Naive thymus-derived CD8-positive, alpha-beta T cell (primary cell): ENCODE results near the gene ZNF385C. TPM values are rescaled to one million over a fixed set of nuclear protein-coding genes. Genes with fewer than 3 reads are reported as not detected.
A peak's percentile ranks its signal among the peaks of the same experiment; 100 is the strongest.

ENCODE experiments used
- ATAC-seq, 2 donors: fragments of 150-1000 bp; cut with Tn5 transposase in 1 of 2; sonication (Bioruptor Pico), chemical (Tn5 transposase) in 1 of 2; 1 replicate in 1 of 2; 2 replicates in 1 of 2; pipeline ENCODE4 v1.10.0; 2021; ENCODE audit warnings: mild to moderate bottlenecking in 2 of 2, moderate library complexity in 2 of 2
- POLR2A ChIA-PET: fragments of 350-600 bp; sonication (Branson Sonifier 250); formaldehyde crosslinking; loops from one replicate; lab custom pipeline; 2021; ENCODE audit warnings: antibody characterized with exemption; lab: Charles Lee
- DNase-seq, 10 donors: peaks; one replicate each; pipeline versions ENCODE4 v3.0.0 to v3.0.0-alpha.2; 2020 to 2022
- H3K27ac Mint-ChIP-seq, 10 donors: one replicate each; pipeline ENCODE4 v1.8.0; 2020 to 2022; ENCODE audit warnings: mild to moderate bottlenecking in 10 of 10, mixed read lengths in 10 of 10, moderate library complexity in 4 of 10, inconsistent platforms in 1 of 10
- H3K27me3 Mint-ChIP-seq, 5 donors: one replicate each; pipeline ENCODE4 v1.8.0; 2021 to 2022; ENCODE audit warnings: mixed read lengths in 5 of 5
- H3K36me3 Mint-ChIP-seq, 3 donors: one replicate each; pipeline ENCODE4 v1.8.0; 2020 to 2022; ENCODE audit warnings: mixed read lengths in 3 of 3, mild to moderate bottlenecking in 2 of 3, inconsistent platforms in 1 of 3
- H3K4me1 Mint-ChIP-seq, 4 donors: one replicate each; pipeline ENCODE4 v1.8.0; 2021 to 2022; ENCODE audit warnings: mixed read lengths in 4 of 4
- H3K4me3 Mint-ChIP-seq, 10 donors: one replicate each; pipeline ENCODE4 v1.8.0; 2020 to 2022; ENCODE audit warnings: mild to moderate bottlenecking in 10 of 10, mixed read lengths in 10 of 10, moderate library complexity in 6 of 10, inconsistent platforms in 1 of 10
- H3K9me3 Mint-ChIP-seq, 9 donors: one replicate each; pipeline ENCODE4 v1.8.0; 2020 to 2022; ENCODE audit warnings: mixed read lengths in 9 of 9, mild to moderate bottlenecking in 3 of 9, inconsistent platforms in 1 of 9, moderate library complexity in 1 of 9
- polyA plus RNA-seq, 3 donors: library from polyadenylated mRNA; unstranded; fragments of 300-500 nt; fragmentation: Illumina TruSeq; gene quantifications; one replicate each; pipeline ENCODE4 v1.2.3, GENCODE V29; 2021
- total RNA-seq, 8 experiments: library from RNA in 2 of 8; stranded (reverse) in 2 of 8; gene quantifications; one replicate each; pipeline ENCODE4 v1.2.3 and lab custom pipeline; 2021 to 2026

Gene ZNF385C
- total and polyA plus RNA-seq, 5 experiments from 2014 or later = 0.09 to 0.36 (median 0.14) TPM; not detected in 1

GRCh38 chr17:42135151-42135550 lies 36.9 kb upstream of the ZNF385C start:
- no peak for ATAC-seq
- Mint-ChIP-seq H3K36me3 (peaks cover 0 to 47% (median 0%) of the 10 kb centered on the region in 3 donors), H3K4me1 (peaks cover 28 to 86% (median 74%) of the 10 kb centered on the region in 4 donors), H3K27ac (peak overlapping the region in 4 of 10 donors; percentile 57 to 84 (median 76)), H3K27me3 (no peaks in the 10 kb centered on the region), H3K4me3 (no peak overlapping the region), H3K9me3 (no peaks in the 10 kb centered on the region)
- DNase-seq = no peak
- POLR2A ChIA-PET = interaction anchor here (0.7 kb wide), 3 partner anchors 62 to 249 kb away, joined by 3 read pairs; no protein-coding TSS in a partner anchor

DNA sequence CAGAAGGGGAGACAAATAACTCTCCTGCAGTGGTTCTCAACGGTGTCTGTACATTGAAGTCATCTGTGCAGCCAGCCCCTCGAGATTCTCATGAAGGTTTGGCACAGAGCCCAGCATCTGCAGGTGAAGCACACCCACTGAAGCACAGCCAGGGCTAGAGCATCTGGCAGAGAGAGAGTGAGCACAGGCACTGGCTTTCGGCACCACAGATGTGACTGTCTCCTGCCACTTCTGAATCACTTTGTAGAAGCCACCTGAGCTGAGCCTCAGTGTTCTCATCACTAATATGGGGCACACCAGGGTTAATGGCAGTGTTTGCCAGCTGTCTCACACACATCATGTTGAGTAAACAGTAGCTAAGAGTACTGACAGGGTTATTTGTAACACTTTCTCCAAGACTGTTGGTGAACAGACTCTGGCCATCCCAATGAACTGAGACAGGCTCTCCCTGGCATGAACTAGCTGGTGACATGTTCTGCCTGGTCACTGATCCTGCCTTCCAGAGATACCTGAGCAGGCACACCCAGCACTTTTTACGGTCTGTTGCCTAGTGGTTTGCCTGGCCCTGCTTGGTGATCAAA lies 35.3 kb upstream of the ZNF385C start:
- ATAC-seq (peak; percentile 87 to 93), DNase-seq (peak; percentile 32 to 77 (median 63))
- Mint-ChIP-seq H3K36me3 (peaks cover 0 to 57% (median 0%) of the 10 kb centered on the region in 3 donors), H3K27me3 (no peaks in the 10 kb centered on the region), H3K27ac (peak overlapping the region; percentile 57 to 93 (median 87)), H3K4me3 (peak overlapping the region in 9 of 10 donors; percentile 15 to 67 (median 49)), H3K9me3 (no peaks in the 10 kb centered on the region), H3K4me1 (peaks cover 29 to 72% (median 63%) of the 10 kb centered on the region in 4 donors)
- POLR2A ChIA-PET = no interaction called here

GRCh38 chr17:42132941-42133340 lies 34.7 kb upstream of the ZNF385C start:
- peak in 1 of 10 donors; percentile 10 for DNase-seq
- Mint-ChIP-seq H3K27me3 (no peaks in the 10 kb centered on the region), H3K36me3 (peaks cover 0 to 57% (median 4%) of the 10 kb centered on the region in 3 donors), H3K9me3 (no peaks in the 10 kb centered on the region), H3K27ac (peak overlapping the region; percentile 57 to 93 (median 87)), H3K4me3 (peak overlapping the region in 8 of 10 donors; percentile 12 to 72 (median 59)), H3K4me1 (peaks cover 28 to 66% (median 58%) of the 10 kb centered on the region in 4 donors)
- POLR2A ChIA-PET = no interaction called here
- ATAC-seq = peak; percentile 47 to 55

DNA sequence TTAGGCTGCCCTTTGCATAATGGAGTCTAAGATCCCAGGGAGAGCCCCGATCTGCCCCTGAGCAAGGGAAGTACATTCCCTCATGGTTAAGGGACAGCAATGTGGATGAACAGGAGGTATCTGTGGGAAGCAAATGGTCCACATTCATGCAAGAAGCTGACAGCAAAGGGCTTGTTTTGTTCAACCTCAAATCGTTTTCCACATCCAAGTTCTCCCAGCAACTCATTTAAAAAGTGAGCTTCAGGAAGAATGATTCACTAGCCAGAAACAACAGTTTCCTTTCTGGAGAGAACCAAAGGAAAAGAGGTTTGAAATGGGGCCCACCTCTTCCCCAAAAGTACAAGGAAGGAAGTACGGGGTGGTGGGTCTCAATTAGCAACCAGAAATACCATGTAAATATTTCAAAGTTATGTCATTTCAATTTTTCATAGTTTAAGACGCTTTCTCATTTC lies 33.7 kb upstream of the ZNF385C start:
- peak overlapping the region in 9 of 10 donors; percentile 39 to 92 (median 87) for H3K27ac Mint-ChIP-seq
- peak overlapping the region in 1 of 10 donors; percentile 64 for H3K4me3 Mint-ChIP-seq
- H3K36me3 Mint-ChIP-seq = peaks cover 0 to 57% (median 7%) of the 10 kb centered on the region in 3 donors
- POLR2A ChIA-PET = interaction anchor here (0.6 kb wide), 1 partner anchor 153 kb away, joined by 3 read pairs; no protein-coding TSS in a partner anchor
- ATAC-seq (no peak), DNase-seq (no peak)
- H3K4me1 Mint-ChIP-seq = peaks cover 27 to 65% (median 55%) of the 10 kb centered on the region in 4 donors
- no peaks in the 10 kb centered on the region for H3K27me3 Mint-ChIP-seq
- no peaks in the 10 kb centered on the region for H3K9me3 Mint-ChIP-seq

DNA sequence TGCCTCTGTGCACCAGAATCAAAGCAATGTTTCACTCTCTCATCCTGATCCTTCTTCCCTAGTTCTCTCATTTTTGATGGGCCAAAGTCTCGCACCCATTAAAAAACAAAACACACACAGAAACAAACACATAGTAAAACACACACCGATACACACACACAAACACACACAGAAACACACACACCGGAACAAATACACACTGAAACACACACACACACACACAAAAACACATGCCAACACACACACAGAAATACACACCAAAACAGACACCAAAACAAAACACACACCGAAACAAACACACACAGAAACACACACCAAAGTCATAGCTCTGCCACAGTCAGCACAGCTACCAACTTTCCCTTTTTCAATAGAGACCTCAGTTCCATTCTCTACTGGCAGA lies 33.0 kb upstream of the ZNF385C start:
- Mint-ChIP-seq H3K36me3 (peaks cover 0 to 57% (median 10%) of the 10 kb centered on the region in 3 donors), H3K4me3 (no peak overlapping the region)

GRCh38 chr17:42130310-42130936 lies 32.1 kb upstream of the ZNF385C start:
- Mint-ChIP-seq H3K36me3 (peaks cover 0 to 59% (median 10%) of the 10 kb centered on the region in 3 donors), H3K27ac (peak overlapping the region; percentile 10 to 89 (median 56)), H3K27me3 (no peaks in the 10 kb centered on the region), H3K4me3 (peak overlapping the region in 1 of 10 donors; percentile 21), H3K4me1 (peaks cover 21 to 50% (median 42%) of the 10 kb centered on the region in 4 donors), H3K9me3 (no peaks in the 10 kb centered on the region)
- DNase-seq = no peak
- ATAC-seq = no peak
- POLR2A ChIA-PET = interaction anchor here (1.1 kb wide), 1 partner anchor 145 kb away, joined by 3 read pairs; no protein-coding TSS in a partner anchor

More for the DNA sequence above, 33.0 kb upstream of the ZNF385C start:
- H3K9me3 Mint-ChIP-seq = no peaks in the 10 kb centered on the region
- POLR2A ChIA-PET = interaction anchor here (0.6 to 1.1 kb wide), 2 partner anchors 144 to 153 kb away, joined by 3 read pairs; no protein-coding TSS in a partner anchor
- peaks cover 25 to 58% (median 50%) of the 10 kb centered on the region in 4 donors for H3K4me1 Mint-ChIP-seq
- no peak for ATAC-seq
- peak overlapping the region; percentile 5 to 89 (median 62) for H3K27ac Mint-ChIP-seq
- H3K27me3 Mint-ChIP-seq = no peaks in the 10 kb centered on the region
- no peak for DNase-seq

GRCh38 chr17:42129109-42129837 lies 31.0 kb upstream of the ZNF385C start:
- H3K9me3 Mint-ChIP-seq = no peaks in the 10 kb centered on the region
- H3K36me3 Mint-ChIP-seq = peaks cover 0 to 69% (median 10%) of the 10 kb centered on the region in 3 donors
- peaks cover 21 to 40% (median 36%) of the 10 kb centered on the region in 4 donors for H3K4me1 Mint-ChIP-seq
- no peaks in the 10 kb centered on the region for H3K27me3 Mint-ChIP-seq
- POLR2A ChIA-PET = interaction anchor here (0.7 kb wide), 1 partner anchor 9 kb away, joined by 3 read pairs; no protein-coding TSS in a partner anchor
- DNase-seq = no peak
- no peak overlapping the region for H3K4me3 Mint-ChIP-seq
- ATAC-seq = no peak
- H3K27ac Mint-ChIP-seq = peak overlapping the region in 6 of 10 donors; percentile 9 to 64 (median 36)

DNA sequence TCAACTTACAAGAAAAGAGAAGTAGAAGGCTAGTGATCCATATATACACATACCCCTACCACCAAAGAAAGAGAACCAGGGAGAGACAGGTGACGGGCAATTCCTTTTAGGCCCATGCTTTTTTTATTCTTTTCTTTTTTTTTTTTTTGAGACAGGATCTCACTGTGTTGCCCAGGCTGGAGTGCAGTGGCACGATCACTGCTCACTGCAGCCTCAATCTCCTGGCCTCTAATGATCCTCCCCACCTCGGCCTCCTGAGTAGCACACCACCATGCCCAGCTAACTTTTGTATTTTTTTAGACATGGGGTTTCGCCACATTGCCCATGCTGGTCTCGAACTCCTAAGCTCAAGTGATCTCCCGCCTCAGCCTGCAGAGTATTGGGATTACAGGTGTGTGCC lies 29.1 kb upstream of the ZNF385C start:
- ATAC-seq = no peak
- POLR2A ChIA-PET = interaction anchor here (0.7 kb wide), 1 partner anchor 354 kb away, joined by 3 read pairs; no protein-coding TSS in a partner anchor

DNA sequence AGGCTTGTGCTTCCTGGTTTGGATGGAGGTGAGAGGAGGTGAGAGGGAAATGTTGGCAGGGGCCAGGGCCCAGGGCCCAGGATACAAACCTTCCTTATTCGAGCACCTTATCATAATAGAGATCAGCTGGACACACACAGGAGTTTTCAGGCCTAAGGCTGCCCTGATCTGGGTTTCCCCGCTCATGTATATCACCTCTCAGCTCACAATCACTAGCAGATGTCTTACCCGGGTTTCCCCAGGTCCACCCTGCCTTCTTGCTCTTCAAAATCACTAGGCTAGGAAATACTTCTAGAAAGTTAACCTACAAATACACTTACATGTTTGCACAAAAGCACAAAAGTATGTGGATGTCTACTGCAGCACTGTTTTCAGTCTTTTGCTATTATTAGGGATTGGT lies 28.6 kb upstream of the ZNF385C start:
- H3K36me3 Mint-ChIP-seq = peaks cover 0 to 64% (median 10%) of the 10 kb centered on the region in 3 donors
- H3K4me1 Mint-ChIP-seq = peaks cover 8 to 16% (median 13%) of the 10 kb centered on the region in 4 donors
- H3K4me3 Mint-ChIP-seq = no peak overlapping the region
- POLR2A ChIA-PET = interaction anchor here (0.8 kb wide), 1 partner anchor 67 kb away, joined by 3 read pairs; the partner anchor contains the start of gene GHDC
- ATAC-seq = no peak
- no peaks in the 10 kb centered on the region for H3K27me3 Mint-ChIP-seq
- no peak for DNase-seq
- no peaks in the 10 kb centered on the region for H3K9me3 Mint-ChIP-seq
- peak overlapping the region in 2 of 10 donors; percentile 27 to 31 for H3K27ac Mint-ChIP-seq

More for the DNA sequence above, 29.1 kb upstream of the ZNF385C start:
- Mint-ChIP-seq H3K36me3 (peaks cover 0 to 64% (median 10%) of the 10 kb centered on the region in 3 donors), H3K27me3 (no peaks in the 10 kb centered on the region), H3K27ac (peak overlapping the region in 1 of 10 donors; percentile 22), H3K4me1 (peaks cover 8 to 22% (median 19%) of the 10 kb centered on the region in 4 donors), H3K9me3 (no peaks in the 10 kb centered on the region), H3K4me3 (no peak overlapping the region)
- DNase-seq = no peak

- H3K27me3 Mint-ChIP-seq = no peaks in the 10 kb centered on the region
- peaks cover 0 to 58% (median 10%) of the 10 kb centered on the region in 3 donors for H3K36me3 Mint-ChIP-seq
Measured at GRCh38 chr17:42125565-42125964, 27.3 kb upstream of the ZNF385C start.

DNA sequence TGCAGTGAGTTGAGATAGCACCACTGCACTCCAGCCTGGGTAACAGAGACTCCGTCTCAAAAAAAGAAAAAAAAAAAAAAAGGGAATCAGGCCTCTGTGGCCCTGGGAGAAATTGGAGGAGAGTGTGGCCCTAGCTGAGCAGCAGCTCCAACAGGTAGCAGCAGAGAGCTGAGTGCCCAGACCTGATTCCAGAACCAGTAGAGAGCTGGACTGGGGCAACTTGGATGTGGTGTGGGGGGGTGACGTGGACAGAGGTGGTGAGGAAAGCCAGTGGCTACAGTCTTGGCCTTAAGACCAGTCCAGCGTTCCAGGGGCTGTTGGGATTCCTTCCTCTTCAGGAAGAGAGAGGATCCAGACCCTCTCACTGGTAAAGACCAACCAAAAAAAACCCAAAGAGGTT lies 26.0 kb upstream of the ZNF385C start:
- H3K4me3 Mint-ChIP-seq = no peak overlapping the region
- no peak for ATAC-seq
- POLR2A ChIA-PET = no interaction called here
- H3K27me3 Mint-ChIP-seq = no peaks in the 10 kb centered on the region
- DNase-seq = no peak
- no peaks in the 10 kb centered on the region for H3K9me3 Mint-ChIP-seq
- peaks cover 0 to 47% (median 10%) of the 10 kb centered on the region in 3 donors for H3K36me3 Mint-ChIP-seq
- peaks cover 4 to 18% (median 14%) of the 10 kb centered on the region in 4 donors for H3K4me1 Mint-ChIP-seq
- peak overlapping the region in 4 of 10 donors; percentile 19 to 62 (median 52) for H3K27ac Mint-ChIP-seq

More at GRCh38 chr17:42125565-42125964, 27.3 kb upstream of the ZNF385C start:
- Mint-ChIP-seq H3K27ac (peak overlapping the region in 2 of 10 donors; percentile 27 to 51), H3K9me3 (no peaks in the 10 kb centered on the region), H3K4me1 (peaks cover 4 to 9% (median 8%) of the 10 kb centered on the region in 4 donors), H3K4me3 (no peak overlapping the region)
- POLR2A ChIA-PET = no interaction called here
- ATAC-seq (no peak), DNase-seq (no peak)
